Caco-2 (cell line): ENCODE results near the gene L3MBTL4. TPM values are rescaled to one million over a fixed set of nuclear protein-coding genes. Genes with fewer than 3 reads are reported as not detected.

ENCODE experiments used
- BruUV-seq: library from RNA; stranded (reverse); fragments of 400-500 nt; replicated peaks from 2 replicates; lab custom pipeline; 2021; lab: Mats Ljungman, UMichigan
- CTCF ChIA-PET: fragments of 300-600 bp; sonication (Branson Sonifier 250); formaldehyde crosslinking; loops from one replicate; lab custom pipeline; 2022; ENCODE audit warnings: antibody characterized with exemption; lab: Charles Lee
- POLR2A ChIA-PET: fragments of 300-600 bp; sonication (Branson Sonifier 250); formaldehyde crosslinking; loops from one replicate; lab custom pipeline; 2022; ENCODE audit warnings: antibody characterized with exemption; lab: Charles Lee
- DNase-seq, 2 experiments: peaks; one replicate each; pipeline versions ENCODE4 v3.0.0 to v3.0.0-alpha.2; 2020 to 2022
- H3K27me3 ChIP-seq: replicated peaks from 2 replicates; pipeline ENCODE4 v1.6.0; 2011; ENCODE audit warnings: low read length; ENCODE audit not compliant: control insufficient read depth, insufficient read depth
- H3K36me3 ChIP-seq: 2 replicates; pipeline ENCODE4 v1.5.1; 2011; ENCODE audit warnings: low read length; ENCODE audit not compliant: control insufficient read depth, insufficient read depth
- H3K4me1 ChIP-seq: fragments of 250-450 bp; sonication (Bioruptor Pico); 2 replicates; pipeline ENCODE4 v1.5.1; 2020; ENCODE audit warnings: mild to moderate bottlenecking
- H3K4me3 ChIP-seq: 2 replicates; pipeline ENCODE4 v1.5.1; 2011; ENCODE audit warnings: low read depth, mild to moderate bottlenecking, control low read depth, low read length
- H3K9me3 ChIP-seq: fragments of 250-450 bp; sonication (Bioruptor Pico); 2 replicates; pipeline ENCODE4 v1.5.1; 2020; ENCODE audit warnings: mild to moderate bottlenecking, moderate library complexity
- H3K27ac Mint-ChIP-seq: one replicate; pipeline ENCODE4 v1.8.0; 2022; ENCODE audit warnings: mixed read lengths; ENCODE audit not compliant: unreplicated experiment
- H3K27me3 Mint-ChIP-seq: one replicate; pipeline ENCODE4 v1.8.0; 2022; ENCODE audit warnings: mixed read lengths; ENCODE audit not compliant: insufficient read depth, unreplicated experiment
- H3K36me3 Mint-ChIP-seq: one replicate; pipeline ENCODE4 v1.8.0; 2022; ENCODE audit warnings: mild to moderate bottlenecking, mixed read lengths; ENCODE audit not compliant: insufficient read depth, unreplicated experiment
- H3K4me1 Mint-ChIP-seq: one replicate; pipeline ENCODE4 v1.8.0; 2022; ENCODE audit warnings: low read depth, mixed read lengths; ENCODE audit not compliant: unreplicated experiment
- H3K4me3 Mint-ChIP-seq: one replicate; pipeline ENCODE4 v1.8.0; 2022; ENCODE audit warnings: mild to moderate bottlenecking, moderate library complexity, mixed read lengths; ENCODE audit not compliant: unreplicated experiment
- H3K9me3 Mint-ChIP-seq: one replicate; pipeline ENCODE4 v1.8.0; 2022; ENCODE audit warnings: mixed read lengths; ENCODE audit not compliant: unreplicated experiment
- intact Hi-C: fragments of 100-400 bp; cut with micrococcal nuclease; formaldehyde crosslinking; loops from one replicate; pipeline ENCODE4 v1.10.0; 2022; ENCODE audit not compliant: unreplicated experiment
- total RNA-seq: library from RNA; stranded (reverse); gene quantifications from 2 replicates; pipeline ENCODE4 v1.2.3, GENCODE V29; 2022
- TF ChIP-seq, protein P1 (sequence below), 2 experiments: fragments of 200-600 bp in 1 of 2; IDR thresholded peaks; 1 replicate in 1 of 2; 2 replicates in 1 of 2; pipeline versions ENCODE4 v1.5.1 to v1.8.0; 2011 to 2022; ENCODE audit warnings: antibody characterized with exemption in 1 of 2, control low read depth in 1 of 2, inconsistent platforms in 1 of 2, low read depth in 1 of 2, low read length in 1 of 2, mild to moderate bottlenecking in 1 of 2, moderate library complexity in 1 of 2; ENCODE audit not compliant: insufficient read depth in 1 of 2, severe bottlenecking in 1 of 2, unreplicated experiment in 1 of 2

L3MBTL4 gene
- total RNA-seq, 1 experiment from 2014 or later = 0.23 TPM

GRCh38 chr18:6056171-6056910 lies 358.4 kb downstream of the L3MBTL4 start:
- Mint-ChIP-seq H3K9me3 (no peaks in the 10 kb centered on the region), H3K4me3 (no peak overlapping the region), H3K4me1 (no peaks in the 10 kb centered on the region), H3K36me3 (no peaks in the 10 kb centered on the region), H3K27me3 (peaks cover 3% of the 10 kb centered on the region), H3K27ac (no peak overlapping the region)
- no TSS peak for BruUV-seq
- H3K36me3 ChIP-seq = no peaks in the 10 kb centered on the region
- DNase-seq = no peak
- H3K4me3 ChIP-seq = no peak overlapping the region
- intact Hi-C loops = loop anchor here (1.0 to 10.0 kb wide), 2 partner anchors 21 to 58 kb away; no protein-coding TSS in a partner anchor
- TF ChIP-seq, protein P1, sequence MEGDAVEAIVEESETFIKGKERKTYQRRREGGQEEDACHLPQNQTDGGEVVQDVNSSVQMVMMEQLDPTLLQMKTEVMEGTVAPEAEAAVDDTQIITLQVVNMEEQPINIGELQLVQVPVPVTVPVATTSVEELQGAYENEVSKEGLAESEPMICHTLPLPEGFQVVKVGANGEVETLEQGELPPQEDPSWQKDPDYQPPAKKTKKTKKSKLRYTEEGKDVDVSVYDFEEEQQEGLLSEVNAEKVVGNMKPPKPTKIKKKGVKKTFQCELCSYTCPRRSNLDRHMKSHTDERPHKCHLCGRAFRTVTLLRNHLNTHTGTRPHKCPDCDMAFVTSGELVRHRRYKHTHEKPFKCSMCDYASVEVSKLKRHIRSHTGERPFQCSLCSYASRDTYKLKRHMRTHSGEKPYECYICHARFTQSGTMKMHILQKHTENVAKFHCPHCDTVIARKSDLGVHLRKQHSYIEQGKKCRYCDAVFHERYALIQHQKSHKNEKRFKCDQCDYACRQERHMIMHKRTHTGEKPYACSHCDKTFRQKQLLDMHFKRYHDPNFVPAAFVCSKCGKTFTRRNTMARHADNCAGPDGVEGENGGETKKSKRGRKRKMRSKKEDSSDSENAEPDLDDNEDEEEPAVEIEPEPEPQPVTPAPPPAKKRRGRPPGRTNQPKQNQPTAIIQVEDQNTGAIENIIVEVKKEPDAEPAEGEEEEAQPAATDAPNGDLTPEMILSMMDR (IDR thresholded peaks at IDR 0.05; ENCODE audit: insufficient read depth in 1 of 2, low read depth in 1 of 2, low read length in 1 of 2, severe bottlenecking in 1 of 2, unreplicated experiment in 1 of 2) = no peak
- ChIA-PET CTCF (no interaction called here), POLR2A (no interaction called here)
- H3K27me3 ChIP-seq = no peaks in the 10 kb centered on the region
- H3K9me3 ChIP-seq = no peaks in the 10 kb centered on the region
- H3K4me1 ChIP-seq = no peaks in the 10 kb centered on the region

GRCh38 chr18:6055711-6056110 lies 359.0 kb downstream of the L3MBTL4 start:
- CTCF ChIA-PET = no interaction called here
- POLR2A ChIA-PET = no interaction called here

GRCh38 chr18:6054256-6054842 lies 360.4 kb downstream of the L3MBTL4 start:
- Mint-ChIP-seq H3K27ac (no peak overlapping the region), H3K4me1 (no peaks in the 10 kb centered on the region), H3K27me3 (peaks cover 3% of the 10 kb centered on the region), H3K36me3 (no peaks in the 10 kb centered on the region), H3K4me3 (no peak overlapping the region), H3K9me3 (no peaks in the 10 kb centered on the region)
- intact Hi-C loops = loop anchor here (10.0 kb wide), 1 partner anchor 60 kb away; no protein-coding TSS in a partner anchor
- BruUV-seq = no TSS peak
- ChIA-PET POLR2A (no interaction called here), CTCF (no interaction called here)
- Histone ChIP-seq H3K9me3 (no peaks in the 10 kb centered on the region), H3K27me3 (no peaks in the 10 kb centered on the region), H3K36me3 (no peaks in the 10 kb centered on the region), H3K4me1 (no peaks in the 10 kb centered on the region), H3K4me3 (no peak overlapping the region)
- TF ChIP-seq, protein P1 (IDR thresholded peaks at IDR 0.05; ENCODE audit: insufficient read depth in 1 of 2, low read depth in 1 of 2, low read length in 1 of 2, severe bottlenecking in 1 of 2, unreplicated experiment in 1 of 2) = no peak
- DNase-seq = no peak

More at GRCh38 chr18:6055711-6056110, 359.0 kb downstream of the L3MBTL4 start:
- no peak overlapping the region for H3K4me3 ChIP-seq
- Mint-ChIP-seq H3K9me3 (no peaks in the 10 kb centered on the region), H3K4me3 (no peak overlapping the region), H3K36me3 (no peaks in the 10 kb centered on the region), H3K27me3 (peaks cover 3% of the 10 kb centered on the region), H3K27ac (no peak overlapping the region), H3K4me1 (no peaks in the 10 kb centered on the region)
- H3K4me1 ChIP-seq = no peaks in the 10 kb centered on the region
- no peak for DNase-seq
- intact Hi-C loops = loop anchor here (1.0 to 10.0 kb wide), 2 partner anchors 22 to 59 kb away; no protein-coding TSS in a partner anchor
- TF ChIP-seq, protein P1 (IDR thresholded peaks at IDR 0.05; ENCODE audit: insufficient read depth in 1 of 2, low read depth in 1 of 2, low read length in 1 of 2, severe bottlenecking in 1 of 2, unreplicated experiment in 1 of 2) = no peak
- no TSS peak for BruUV-seq
- no peaks in the 10 kb centered on the region for H3K9me3 ChIP-seq
- H3K27me3 ChIP-seq = no peaks in the 10 kb centered on the region
- H3K36me3 ChIP-seq = no peaks in the 10 kb centered on the region
